Lung (tissue), 12 donors: Measurements from ENCODE around the gene DPH1. TPM values are rescaled to one million over a fixed set of nuclear protein-coding genes. Genes with fewer than 3 reads are reported as not detected.
A peak's percentile ranks its signal among the peaks of the same experiment; 100 is the strongest.

Experiments used
- ATAC-seq: fragments of 200-7000 bp; cut with Tn5 transposase; one replicate; pipeline ENCODE4 v1.9.1; 2020; ENCODE audit warnings: moderate number of reproducible peaks; ENCODE audit not compliant: insufficient read depth, low FRiP score
- DNase-seq, 3 donors: peaks; one replicate each; pipeline ENCODE4 v3.0.0-alpha.2; 2013 to 2017
- H3K27ac ChIP-seq, 2 donors: one replicate each; pipeline ENCODE4 v1.5.1; 2013; ENCODE audit warnings: mild to moderate bottlenecking in 2 of 2, moderate library complexity in 2 of 2, control low read depth in 1 of 2, inconsistent platforms in 1 of 2, low read depth in 1 of 2, low read length in 1 of 2
- H3K27me3 ChIP-seq, 3 donors: one replicate each; pipeline ENCODE4 v1.5.1; 2013; ENCODE audit warnings: low read length in 2 of 3; ENCODE audit not compliant: control insufficient read depth in 3 of 3, insufficient read depth in 3 of 3
- H3K36me3 ChIP-seq, 4 donors: one replicate each; pipeline ENCODE4 v1.5.1; 2013; ENCODE audit warnings: low read length in 4 of 4, mild to moderate bottlenecking in 1 of 4, moderate library complexity in 1 of 4; ENCODE audit not compliant: control insufficient read depth in 4 of 4, insufficient read depth in 4 of 4
- H3K4me1 ChIP-seq, 5 donors: one replicate each; pipeline ENCODE4 v1.5.1; 2013; ENCODE audit warnings: low read length in 5 of 5, mild to moderate bottlenecking in 2 of 5, moderate library complexity in 1 of 5; ENCODE audit not compliant: control insufficient read depth in 5 of 5, insufficient read depth in 5 of 5
- H3K4me3 ChIP-seq: one replicate; pipeline ENCODE4 v1.5.1; 2013; ENCODE audit warnings: mild to moderate bottlenecking, control low read depth, moderate library complexity
- H3K9ac ChIP-seq, 2 donors: one replicate each; pipeline ENCODE4 v1.5.1; 2013; ENCODE audit warnings: low read length in 2 of 2, control low read depth in 1 of 2; ENCODE audit not compliant: insufficient read depth in 1 of 2
- H3K9me3 ChIP-seq, 4 donors: one replicate each; pipeline ENCODE4 v1.5.1; 2013; ENCODE audit warnings: low read length in 3 of 4, mild to moderate bottlenecking in 1 of 4, moderate library complexity in 1 of 4; ENCODE audit not compliant: control insufficient read depth in 4 of 4, insufficient read depth in 3 of 4
- CTCF ChIP-seq: IDR thresholded peaks from 2 replicates; pipeline ENCODE4 v1.5.1; 2012; ENCODE audit warnings: mild to moderate bottlenecking; ENCODE audit errors: control extremely low read depth, extremely low read depth
- WGBS, 2 donors: extraction: QIAGEN DNeasy Blood & Tissue Kit; methylation state at CpG; one replicate each; pipeline ENCODE4 v1.1.7; 2013; 5-methylcytosine and 5-hydroxymethylcytosine counted together
- polyA plus RNA-seq, 2 donors: library from polyadenylated mRNA; stranded (reverse); fragments of 200-250 nt; gene quantifications; one replicate each; pipeline ENCODE4 v1.2.1, GENCODE V29; 2013
- total RNA-seq, 2 donors: library from RNA; depleted of rRNA in 1 of 2; stranded (reverse); fragments of >200 nt in 1 of 2; gene quantifications; one replicate each; pipeline ENCODE4 v1.2.1, GENCODE V29; 2014 to 2021
- donor health status: control.
- donor health status: control.
- donor health status: Bipolar disorder and iron deficiency.
- donor health status: healthy.
- donor health status: DM: yes; HTN: yes; CAD: no.

The DPH1 gene
- total and polyA plus RNA-seq, 4 donors = 21.1 to 37.8 (median 27.2) TPM

GRCh38 chr17:2040219-2040827, 10.4 kb downstream of the DPH1 start:
- Histone ChIP-seq H3K4me3 (no peak overlapping the region), H3K9ac (no peak overlapping the region), H3K4me1 (peaks cover 0 to 13% (median 7%) of the 10 kb centered on the region in 5 donors), H3K9me3 (no peaks in the 10 kb centered on the region), H3K27me3 (no peaks in the 10 kb centered on the region), H3K27ac (no peak overlapping the region), H3K36me3 (peaks cover 0 to 36% (median 25%) of the 10 kb centered on the region in 4 donors)
- ATAC-seq (no peak), DNase-seq (no peak)
- 88 to 95% methylated on average over 7 of the region's 7 CpGs for WGBS, 2 donors
- no peak for TF ChIP-seq CTCF

- Histone ChIP-seq H3K36me3 (peaks cover 0 to 29% (median 20%) of the 10 kb centered on the region in 4 donors), H3K9ac (peak overlapping the region in 1 of 2 donors; percentile 23), H3K4me3 (peak overlapping the region; percentile 81), H3K27ac (peak overlapping the region; percentile 61 to 89), H3K9me3 (no peaks in the 10 kb centered on the region), H3K4me1 (peaks cover 0 to 13% (median 7%) of the 10 kb centered on the region in 5 donors), H3K27me3 (no peaks in the 10 kb centered on the region)
- DNase-seq (no peak), ATAC-seq (peak; percentile 2)
- 45 to 50% methylated on average over 16 of the region's 16 CpGs for WGBS, 2 donors
- TF ChIP-seq CTCF = no peak
Measured at GRCh38 chr17:2040942-2041560, 11.1 kb downstream of the DPH1 start.

- H3K4me3 ChIP-seq = peak within 1 kb of the TSS; percentile 81
- TF ChIP-seq CTCF = peak; percentile 50
- H3K27me3 ChIP-seq = no peaks in the 10 kb centered on the region
- peak within 1 kb of the TSS; percentile 88 to 94 for H3K9ac ChIP-seq
- no peaks in the 10 kb centered on the region for H3K9me3 ChIP-seq
- ATAC-seq (peak; percentile 92), DNase-seq (peak; percentile 96 to 97 (median 97))
- peaks cover 0 to 13% (median 7%) of the 10 kb centered on the region in 5 donors for H3K4me1 ChIP-seq
- 1% methylated on average over 91 to 92 of the region's 93 CpGs for WGBS, 2 donors
- H3K36me3 ChIP-seq = peaks cover 0 to 22% (median 16%) of the 10 kb centered on the region in 4 donors
- peak within 1 kb of the TSS; percentile 89 to 92 for H3K27ac ChIP-seq
Measured at GRCh38 chr17:2041561-2042389, 11.8 kb downstream of the DPH1 start, which contains the start of gene OVCA2. TSS of gene OVCA2 (plus strand) at chr17:2042022. CDS start at chr17:2042048, 26 bp downstream.
